Thymus (tissue), 11 donors: ENCODE data around the gene SETD5. TPM values are rescaled to one million over a fixed set of nuclear protein-coding genes. Genes with fewer than 3 reads are reported as not detected.

Experiments used
- DNase-seq, 9 donors: peaks; one replicate each; pipeline ENCODE4 v3.0.0-alpha.2; 2013; ENCODE audit warnings: low spot score in 9 of 9, low read depth in 6 of 9, missing footprints in 1 of 9
- H3K27ac ChIP-seq, 2 donors: one replicate each; pipeline ENCODE4 v1.5.1; 2013; ENCODE audit warnings: control low read depth in 1 of 2, low read depth in 1 of 2, low read length in 1 of 2, mild to moderate bottlenecking in 1 of 2, moderate library complexity in 1 of 2
- H3K27me3 ChIP-seq, 2 donors: one replicate each; pipeline ENCODE4 v1.5.1; 2013; ENCODE audit warnings: low read length in 1 of 2; ENCODE audit not compliant: control insufficient read depth in 2 of 2, insufficient read depth in 1 of 2
- H3K36me3 ChIP-seq, 2 donors: one replicate each; pipeline ENCODE4 v1.5.1; 2013; ENCODE audit warnings: low read length in 1 of 2, mild to moderate bottlenecking in 1 of 2, moderate library complexity in 1 of 2; ENCODE audit not compliant: control insufficient read depth in 2 of 2, insufficient read depth in 2 of 2
- H3K4me1 ChIP-seq, 2 donors: one replicate each; pipeline ENCODE4 v1.5.1; 2013; ENCODE audit warnings: low read length in 2 of 2; ENCODE audit not compliant: control insufficient read depth in 2 of 2, insufficient read depth in 2 of 2
- H3K4me3 ChIP-seq, 2 donors: one replicate each; pipeline ENCODE4 v1.5.1; 2013; ENCODE audit warnings: low read length in 2 of 2, control low read depth in 1 of 2, mild to moderate bottlenecking in 1 of 2
- H3K9me3 ChIP-seq, 2 donors: one replicate each; pipeline ENCODE4 v1.5.1; 2013; ENCODE audit warnings: low read length in 1 of 2, mild to moderate bottlenecking in 1 of 2; ENCODE audit not compliant: control insufficient read depth in 2 of 2, insufficient read depth in 1 of 2
- WGBS: extraction: QIAGEN DNeasy Blood & Tissue Kit; methylation state at CpG from one replicate; pipeline ENCODE4 v1.1.7; 2013; 5-methylcytosine and 5-hydroxymethylcytosine counted together
- polyA plus RNA-seq: library from polyadenylated mRNA; stranded (reverse); fragments of 200-250 nt; gene quantifications from one replicate; pipeline ENCODE4 v1.2.3, GENCODE V29; 2013
- total RNA-seq: library from RNA; stranded (reverse); fragments of 120-200 nt; gene quantifications from one replicate; pipeline ENCODE4 v1.2.4, GENCODE V29; 2013
- donor health status: healthy.

Gene SETD5
- total and polyA plus RNA-seq, 2 donors: 20.9 to 25.3 TPM

DNA sequence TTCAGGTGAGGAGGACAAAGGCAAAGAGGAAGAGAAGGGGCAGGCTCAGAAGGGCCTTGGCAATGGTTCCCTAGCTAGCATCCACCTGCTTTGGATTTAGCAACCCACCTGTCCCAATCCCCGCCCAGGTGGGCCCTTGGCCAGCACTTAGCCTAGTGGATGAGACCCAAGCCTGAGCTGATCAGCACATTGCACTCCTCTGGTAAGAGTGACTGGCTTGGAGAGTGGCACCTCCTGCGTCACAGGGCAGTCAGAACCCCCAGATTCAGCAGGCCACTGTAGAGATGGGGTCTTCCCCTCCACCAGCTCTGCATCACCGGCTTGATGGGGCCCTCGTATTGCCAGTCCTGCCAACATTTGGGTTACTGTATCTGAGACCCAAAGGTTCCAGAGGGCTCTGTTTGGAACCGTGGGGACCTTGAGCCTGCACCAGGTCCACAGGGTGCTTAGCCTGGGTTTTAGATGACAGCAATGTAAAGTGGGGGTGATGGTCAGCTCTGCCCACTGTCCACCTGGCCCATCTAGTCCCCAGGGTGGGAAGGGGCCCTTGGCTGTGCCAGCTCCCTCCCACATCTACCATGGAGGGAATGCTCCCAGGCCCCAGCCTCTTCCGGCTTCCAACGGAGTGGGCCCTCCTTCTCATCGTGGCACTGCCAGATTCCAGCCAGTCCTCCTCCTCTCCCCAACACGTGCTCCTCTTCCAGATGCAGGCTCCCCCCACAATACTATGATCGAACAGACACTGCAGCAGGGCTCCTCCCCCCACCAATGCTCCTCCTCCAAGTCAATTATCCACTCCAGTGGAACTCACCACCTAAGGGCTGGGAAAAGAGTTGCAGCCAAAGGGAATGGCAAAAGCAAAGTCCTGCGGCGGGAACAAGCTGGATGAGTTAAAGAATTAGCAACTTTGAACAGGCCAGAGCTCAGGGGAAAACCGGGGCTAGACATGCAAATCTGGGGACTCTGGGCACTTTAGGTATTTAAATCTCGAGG, 110.5 kb downstream of the SETD5 start:
- DNase-seq: no peak
- Histone ChIP-seq H3K4me3 (no peak overlapping the region), H3K27me3 (peaks cover 8 to 31% of the 10 kb centered on the region in 2 donors), H3K9me3 (no peaks in the 10 kb centered on the region), H3K27ac (no peak overlapping the region), H3K4me1 (no peaks in the 10 kb centered on the region), H3K36me3 (no peaks in the 10 kb centered on the region)
- 74% methylated on average over 14 of the region's 14 CpGs for WGBS

DNA sequence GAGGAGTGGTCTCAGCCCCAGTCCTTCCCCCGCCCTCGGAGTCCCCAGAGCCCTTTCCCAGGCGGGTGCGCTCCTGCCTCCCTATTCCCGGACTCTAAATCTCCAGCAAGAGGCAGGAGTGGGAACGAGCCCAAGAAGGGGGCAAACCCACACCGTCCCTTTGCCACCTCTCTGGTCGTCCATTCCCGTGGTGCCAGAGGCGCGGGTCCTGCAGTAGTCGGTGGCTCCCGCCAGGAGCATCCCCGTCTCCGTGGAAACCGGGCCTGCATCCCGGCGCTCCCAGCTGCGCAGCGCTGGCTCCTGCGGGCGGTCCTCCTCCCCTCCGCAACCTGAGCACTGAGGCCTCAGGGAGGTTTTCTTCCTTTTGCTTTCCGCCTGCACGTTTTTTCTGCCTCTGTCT, 111.4 kb downstream of the SETD5 start:
- H3K9me3 ChIP-seq: no peaks in the 10 kb centered on the region
- no peak overlapping the region for H3K4me3 ChIP-seq
- peaks cover 8 to 30% of the 10 kb centered on the region in 2 donors for H3K27me3 ChIP-seq
- no peak for DNase-seq
- no peak overlapping the region for H3K27ac ChIP-seq
- H3K4me1 ChIP-seq: no peaks in the 10 kb centered on the region
- 22% methylated on average over 25 of the region's 25 CpGs for WGBS
- no peaks in the 10 kb centered on the region for H3K36me3 ChIP-seq

GRCh38 chr3:9512456-9513045, 115.1 kb downstream of the SETD5 start:
- no peak overlapping the region for H3K4me3 ChIP-seq
- 82% methylated on average over 7 of the region's 7 CpGs for WGBS
- H3K27ac ChIP-seq: no peak overlapping the region
- no peak for DNase-seq
- H3K9me3 ChIP-seq: no peaks in the 10 kb centered on the region
- H3K27me3 ChIP-seq: peaks cover 8 to 26% of the 10 kb centered on the region in 2 donors
- no peaks in the 10 kb centered on the region for H3K36me3 ChIP-seq
- H3K4me1 ChIP-seq: no peaks in the 10 kb centered on the region

GRCh38 chr3:9514306-9514705, 116.9 kb downstream of the SETD5 start:
- no peak overlapping the region for H3K4me3 ChIP-seq
- peaks cover 0 to 8% of the 10 kb centered on the region in 2 donors for H3K27me3 ChIP-seq
- H3K36me3 ChIP-seq: no peaks in the 10 kb centered on the region
- no peak overlapping the region for H3K27ac ChIP-seq
- no peaks in the 10 kb centered on the region for H3K4me1 ChIP-seq
- no peak for DNase-seq
- no peaks in the 10 kb centered on the region for H3K9me3 ChIP-seq
- 80% methylated on average over 4 of the region's 4 CpGs for WGBS

- Histone ChIP-seq H3K4me3 (no peak overlapping the region), H3K36me3 (no peaks in the 10 kb centered on the region), H3K27me3 (peaks cover 0 to 2% of the 10 kb centered on the region in 2 donors), H3K9me3 (no peaks in the 10 kb centered on the region), H3K27ac (no peak overlapping the region), H3K4me1 (no peaks in the 10 kb centered on the region)
- no peak for DNase-seq
- WGBS: 80% methylated on average over 2 of the region's 2 CpGs
These were observed 117.5 kb downstream of the SETD5 start for GRCh38 chr3:9514956-9515355.

GRCh38 chr3:9525078-9525477, 127.7 kb downstream of the SETD5 start:
- Histone ChIP-seq H3K36me3 (no peaks in the 10 kb centered on the region), H3K27me3 (no peaks in the 10 kb centered on the region), H3K9me3 (no peaks in the 10 kb centered on the region), H3K4me3 (no peak overlapping the region), H3K27ac (no peak overlapping the region), H3K4me1 (no peaks in the 10 kb centered on the region)
- 95% methylated on average over 2 of the region's 2 CpGs for WGBS
- no peak for DNase-seq

Other genes with a start within 250 kb of the SETD5 start
- 4.4 TPM for gene SRGAP3, start 148.0 kb upstream of the SETD5 start, total RNA-seq
- 3.9 TPM for gene SRGAP3, start 148.0 kb upstream of the SETD5 start, polyA plus RNA-seq
- gene THUMPD3, start 34.6 kb upstream of the SETD5 start, total RNA-seq: 48.0 TPM
- gene THUMPD3, start 34.6 kb upstream of the SETD5 start, polyA plus RNA-seq: 36.6 TPM
- gene LHFPL4, start 156.2 kb downstream of the SETD5 start, total RNA-seq: not detected
- 0.05 TPM for gene LHFPL4, start 156.2 kb downstream of the SETD5 start, polyA plus RNA-seq